ENCODE results near the gene MAGEE1.

DNA sequence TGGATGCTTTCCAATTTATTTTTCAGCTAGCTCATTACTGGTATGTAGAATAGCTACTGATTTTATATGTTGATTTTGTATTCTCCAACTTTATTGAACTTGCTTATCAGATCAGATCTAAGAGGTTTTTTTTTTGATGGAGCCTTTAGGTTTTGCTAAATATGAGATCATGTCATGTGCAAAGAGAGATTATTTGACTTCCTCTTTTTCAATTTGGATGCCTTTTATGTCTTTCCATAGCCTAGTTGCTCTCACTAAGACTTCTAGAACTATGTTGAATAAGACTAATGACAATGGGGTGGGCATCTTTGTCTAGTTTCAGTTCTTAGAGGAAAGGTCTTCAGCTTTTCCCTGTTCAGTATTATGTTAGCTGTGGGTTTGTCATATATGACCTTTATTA, 11.7 kb downstream of the MAGEE1 start:
- TF ChIP-seq CTCF (tag by site-specific recombination; IDR thresholded peaks at IDR 0.05) (no peak), ZNF121 (tag by site-specific recombination; IDR thresholded peaks at IDR 0.05) (no peak), ZNF843 (tag by site-specific recombination; IDR thresholded peaks at IDR 0.05) (no peak), ZNF274 (IDR thresholded peaks at IDR 0.05; ENCODE audit: low read length) (no peak), ZNF274 (tag by site-specific recombination; IDR thresholded peaks at IDR 0.05; ENCODE audit: borderline replicate concordance) (no peak)
- TF ChIP-seq, protein P1, sequence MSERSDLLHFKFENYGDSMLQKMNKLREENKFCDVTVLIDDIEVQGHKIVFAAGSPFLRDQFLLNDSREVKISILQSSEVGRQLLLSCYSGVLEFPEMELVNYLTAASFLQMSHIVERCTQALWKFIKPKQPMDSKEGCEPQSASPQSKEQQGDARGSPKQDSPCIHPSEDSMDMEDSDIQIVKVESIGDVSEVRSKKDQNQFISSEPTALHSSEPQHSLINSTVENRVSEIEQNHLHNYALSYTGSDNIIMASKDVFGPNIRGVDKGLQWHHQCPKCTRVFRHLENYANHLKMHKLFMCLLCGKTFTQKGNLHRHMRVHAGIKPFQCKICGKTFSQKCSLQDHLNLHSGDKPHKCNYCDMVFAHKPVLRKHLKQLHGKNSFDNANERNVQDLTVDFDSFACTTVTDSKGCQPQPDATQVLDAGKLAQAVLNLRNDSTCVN (tag by site-specific recombination; optimal IDR thresholded peaks at IDR 0.05): no peak
